GM18951 (cell line): Measurements from ENCODE around the gene GATAD2A.

ENCODE experiments used
- POLR2A ChIP-seq: IDR thresholded peaks from 4 replicates; pipeline ENCODE4 v1.6.1; 2011; ENCODE audit warnings: mild to moderate bottlenecking; ENCODE audit not compliant: insufficient read length, insufficient read depth; ENCODE audit errors: extremely low read depth
- in situ Hi-C: fragments of 300-500 bp; cut with MboI; formaldehyde crosslinking; loops from one replicate; pipeline ENCODE4 v1.12.0; 2022; ENCODE audit warnings: low sequenced_read_pairs, mixed read lengths, inconsistent platforms; ENCODE audit not compliant: unreplicated experiment

The GATAD2A gene

DNA sequence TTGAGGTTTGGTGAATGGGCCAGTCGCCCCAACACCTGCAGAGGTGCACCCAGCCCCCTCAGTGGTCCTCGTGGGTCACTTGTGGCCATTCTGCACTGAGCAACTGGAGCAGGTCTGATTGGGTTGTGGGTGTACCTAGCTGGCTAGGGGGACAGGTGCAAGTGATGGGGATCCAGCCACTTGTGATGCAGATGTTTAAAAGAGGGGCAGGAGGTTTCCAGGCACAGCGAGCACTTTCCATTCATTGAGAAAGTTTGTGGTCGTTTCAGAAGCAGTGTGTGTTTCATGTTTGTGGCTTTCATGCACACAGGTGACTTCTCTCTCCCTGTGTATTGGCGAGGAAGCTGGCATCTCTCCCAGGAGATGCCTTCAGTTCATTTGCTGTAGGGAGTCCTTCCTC, 75.2 kb downstream of the GATAD2A start:
- no peak for TF ChIP-seq POLR2A
- in situ Hi-C loops: loop anchor here (25.0 kb wide), 1 partner anchor 293 kb away; the partner anchor contains the start of genes BORCS8 and RFXANK

DNA sequence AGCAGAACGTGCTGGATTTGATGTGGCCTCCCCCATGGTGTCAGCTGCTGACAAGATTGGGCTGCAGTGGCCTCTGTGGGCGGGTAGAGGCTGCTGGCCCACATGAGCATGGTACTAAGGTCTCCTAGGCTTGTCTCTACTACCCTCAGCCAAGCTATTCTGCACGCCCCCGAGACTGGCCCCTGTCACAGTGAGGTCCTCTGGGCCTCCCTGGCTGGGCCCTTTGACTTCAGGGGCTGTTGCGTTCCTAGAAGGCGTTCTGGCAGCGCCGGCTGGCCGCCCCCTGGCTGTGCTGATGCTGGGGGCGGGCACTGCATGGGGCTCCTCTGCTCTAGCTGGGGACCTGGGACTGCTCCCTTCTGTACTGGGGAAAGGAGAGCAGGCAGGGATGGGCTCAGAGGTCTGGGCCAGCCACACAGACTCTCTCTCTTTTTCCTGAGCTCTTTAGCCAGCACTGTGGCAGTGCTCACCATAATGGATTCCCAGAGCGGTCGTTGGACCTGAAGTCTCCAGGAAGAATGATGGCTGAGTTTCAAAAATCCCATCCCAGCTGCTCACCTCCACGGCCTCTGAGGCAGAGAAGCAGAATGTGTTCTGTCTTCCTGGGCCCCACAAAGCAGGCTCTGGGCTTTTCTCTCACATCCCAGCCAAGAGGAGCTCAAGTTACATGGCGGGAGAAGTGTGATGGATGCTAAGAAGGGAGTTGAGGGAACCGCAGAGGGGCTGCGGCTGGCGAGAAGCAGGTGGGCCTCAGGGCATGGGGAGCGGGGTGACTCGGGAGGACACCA, 77.5 kb downstream of the GATAD2A start:
- in situ Hi-C loops: loop anchor here (25.0 kb wide), 1 partner anchor 296 kb away; the partner anchor contains the start of genes BORCS8 and RFXANK
- TF ChIP-seq POLR2A: no peak

DNA sequence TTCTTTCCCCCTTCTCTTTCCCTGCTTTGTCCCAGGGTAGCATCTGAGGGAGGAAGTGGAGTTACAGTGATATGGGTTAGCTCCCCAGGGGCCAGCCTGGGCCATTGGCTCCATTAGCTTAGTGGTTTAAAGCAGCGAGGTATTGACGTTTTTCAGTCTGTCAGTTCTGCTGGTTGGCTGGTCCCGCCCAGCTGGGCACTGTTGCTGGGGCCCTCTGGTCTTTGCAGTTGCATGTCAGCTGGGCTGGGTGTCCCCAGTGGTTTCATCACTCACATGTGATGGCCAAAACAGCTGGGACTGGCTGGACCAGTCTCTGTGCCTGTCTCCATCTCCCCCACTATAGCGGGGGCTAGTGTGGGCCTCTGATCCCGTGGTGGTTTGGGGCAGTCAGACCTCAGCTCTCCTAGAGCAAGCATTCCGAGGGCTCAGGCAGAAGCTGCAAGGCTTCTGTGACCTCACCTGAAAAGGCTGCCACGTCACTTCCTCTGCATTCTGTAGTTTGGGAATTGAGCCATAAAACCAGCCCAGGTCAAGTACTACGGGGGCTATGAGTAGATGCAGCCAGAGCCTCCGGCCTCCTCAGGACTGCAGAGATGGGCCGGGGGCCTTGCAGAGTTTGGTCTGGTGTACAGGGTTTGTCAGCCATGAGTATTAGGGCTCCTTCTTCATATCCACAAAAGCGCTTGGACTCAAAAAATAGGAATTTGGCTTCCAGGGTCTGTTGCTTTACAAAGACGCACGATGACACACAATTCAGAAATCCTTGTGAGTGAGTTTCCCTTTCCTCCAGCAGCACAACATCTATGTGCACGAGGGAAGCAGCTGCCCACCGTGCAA, 79.9 kb downstream of the GATAD2A start:
- no peak for TF ChIP-seq POLR2A
- in situ Hi-C loops: loop anchor here (25.0 kb wide), 1 partner anchor 298 kb away; the partner anchor contains the start of genes BORCS8 and RFXANK

DNA sequence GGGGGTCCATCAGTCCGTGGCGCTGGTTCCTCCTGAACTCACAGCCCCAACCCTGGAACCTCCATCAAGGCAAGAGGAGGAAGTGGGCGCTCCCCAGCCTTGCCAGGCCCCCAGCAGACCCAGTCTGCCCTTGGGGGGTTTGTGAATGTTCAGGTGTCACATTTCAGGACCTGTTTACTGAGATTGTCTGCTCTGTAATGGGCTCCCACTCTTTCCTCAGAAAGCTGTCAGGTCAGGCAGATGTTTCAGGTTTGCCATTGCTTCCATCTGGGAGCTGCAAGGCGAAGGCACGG, 80.5 kb downstream of the GATAD2A start:
- TF ChIP-seq POLR2A: no peak
- in situ Hi-C loops: loop anchor here (25.0 kb wide), 1 partner anchor 299 kb away; the partner anchor contains the start of genes BORCS8 and RFXANK

DNA sequence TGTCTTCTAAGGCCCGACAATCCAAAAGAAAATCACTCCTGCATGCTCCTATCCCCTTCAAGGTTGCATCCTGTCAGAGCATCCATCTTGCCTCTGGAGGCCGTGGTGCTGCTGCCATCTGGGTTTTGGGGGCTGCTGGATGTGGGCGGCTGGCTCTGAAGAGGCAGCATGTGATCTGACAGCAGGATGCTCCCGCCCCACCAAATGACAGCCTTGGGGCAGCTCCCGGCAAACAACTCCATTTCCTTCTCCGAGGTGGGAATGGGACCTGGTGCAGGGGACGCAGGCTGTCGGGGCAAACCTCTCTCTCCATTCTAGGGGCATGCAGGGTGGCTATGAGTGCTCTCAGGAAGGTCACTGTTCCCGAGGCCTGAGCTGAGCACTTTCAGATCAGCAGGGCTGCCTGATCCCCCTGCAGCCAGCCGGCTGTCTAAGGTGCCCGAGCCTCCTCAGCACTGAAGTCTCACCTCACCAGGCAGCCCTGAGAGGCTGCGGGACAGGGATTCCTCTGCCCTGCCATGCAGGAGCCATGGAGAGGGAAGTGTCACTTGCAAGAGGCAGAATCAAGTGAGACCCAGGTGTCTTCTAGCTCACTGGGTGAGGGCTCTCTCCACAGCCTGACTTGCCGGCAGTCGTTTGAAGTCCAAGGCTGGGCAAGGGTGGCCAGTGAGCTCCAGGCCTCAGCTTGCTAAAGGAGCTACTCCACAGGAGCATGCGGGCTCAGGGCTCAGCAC, 81.0 kb downstream of the GATAD2A start:
- in situ Hi-C loops: loop anchor here (25.0 kb wide), 1 partner anchor 299 kb away; the partner anchor contains the start of genes BORCS8 and RFXANK
- no peak for TF ChIP-seq POLR2A

DNA sequence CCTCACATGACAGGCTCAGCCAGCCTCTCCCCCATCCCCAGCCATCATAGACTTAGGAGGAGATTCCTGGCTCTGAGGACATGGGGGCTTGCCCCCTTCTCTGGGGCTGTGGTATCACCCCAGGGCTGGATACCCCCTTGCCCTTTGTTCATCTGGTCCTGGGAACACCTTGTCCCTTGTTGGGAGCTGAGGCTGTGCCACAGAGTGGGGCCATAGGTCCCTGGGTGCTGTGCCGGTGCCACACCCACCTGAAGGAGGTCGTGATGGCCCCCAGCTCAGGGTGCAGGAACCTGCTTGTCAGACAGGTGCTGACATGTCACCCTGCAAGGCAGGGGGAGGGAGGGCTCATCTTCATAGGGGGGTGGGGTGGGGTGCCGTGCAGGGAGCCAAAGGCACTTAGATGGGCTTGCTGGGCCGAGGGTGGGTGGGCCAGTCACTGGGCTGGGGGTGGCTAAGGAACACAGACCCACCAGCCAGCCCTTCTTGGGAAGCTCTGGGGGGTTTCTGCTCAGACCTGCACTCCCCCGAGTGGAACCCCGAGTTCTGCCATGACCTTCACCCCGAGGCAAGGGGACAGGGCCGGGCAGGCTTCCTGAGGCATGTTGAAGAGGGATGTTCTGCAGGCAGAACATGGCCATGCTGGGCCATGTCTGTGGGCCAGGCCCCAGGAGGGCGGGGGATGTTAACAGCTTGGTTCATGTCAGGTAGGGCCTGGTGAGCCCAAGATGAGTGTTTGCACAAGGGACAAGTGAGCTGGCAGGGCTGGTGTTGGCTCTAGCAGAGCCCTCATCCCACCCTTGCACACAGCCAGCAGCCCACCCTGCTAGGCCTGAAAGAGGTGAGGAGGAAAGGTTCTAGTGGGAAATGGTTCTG, 81.8 kb downstream of the GATAD2A start:
- TF ChIP-seq POLR2A: no peak
- in situ Hi-C loops: loop anchor here (25.0 kb wide), 1 partner anchor 300 kb away; the partner anchor contains the start of genes BORCS8 and RFXANK

DNA sequence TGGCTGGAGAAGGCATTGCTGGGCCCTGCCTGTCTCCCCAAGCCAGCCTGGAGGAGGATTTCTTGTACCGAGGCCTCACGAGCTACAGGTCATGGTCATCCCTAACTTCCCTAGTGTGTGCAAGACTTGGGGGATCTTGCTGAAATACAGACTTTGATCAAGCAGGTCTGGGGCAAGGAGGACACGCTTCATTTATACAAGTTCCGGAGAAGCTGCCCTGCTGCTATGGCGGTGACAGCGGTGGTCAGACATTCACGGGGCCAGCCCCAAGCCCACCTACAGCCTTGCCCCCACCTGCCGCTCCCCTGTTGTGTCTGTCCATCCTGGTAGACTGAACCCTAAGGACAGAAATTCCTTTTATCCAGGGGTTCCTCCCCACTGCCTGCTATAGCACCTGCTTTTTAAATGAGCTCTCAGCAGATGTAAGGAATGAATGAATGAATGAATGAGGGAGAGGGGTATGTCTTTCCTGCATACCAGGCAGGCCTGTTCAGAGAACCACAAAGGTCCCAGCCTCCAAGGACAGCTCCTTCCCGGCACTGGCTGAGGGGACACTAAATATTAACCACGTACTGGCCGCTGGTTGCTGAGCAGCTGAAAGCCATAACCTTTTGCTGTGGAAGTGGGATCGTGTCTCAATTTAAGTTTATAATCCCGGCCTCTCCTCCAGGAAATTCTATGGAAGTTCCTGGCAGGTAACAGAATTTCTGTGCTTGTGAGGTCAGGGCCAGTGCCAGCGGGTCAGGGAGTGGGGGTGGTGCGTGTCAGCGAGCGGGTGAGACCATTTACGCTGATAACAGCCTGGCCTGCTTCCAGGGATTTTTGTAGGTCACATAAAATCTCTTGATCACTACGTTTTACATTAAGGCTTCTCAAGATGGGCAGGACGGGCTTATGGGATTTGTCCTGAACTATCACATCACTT, 82.7 kb downstream of the GATAD2A start:
- TF ChIP-seq POLR2A: no peak
- in situ Hi-C loops: loop anchor here (25.0 kb wide), 1 partner anchor 301 kb away; the partner anchor contains the start of genes BORCS8 and RFXANK

DNA sequence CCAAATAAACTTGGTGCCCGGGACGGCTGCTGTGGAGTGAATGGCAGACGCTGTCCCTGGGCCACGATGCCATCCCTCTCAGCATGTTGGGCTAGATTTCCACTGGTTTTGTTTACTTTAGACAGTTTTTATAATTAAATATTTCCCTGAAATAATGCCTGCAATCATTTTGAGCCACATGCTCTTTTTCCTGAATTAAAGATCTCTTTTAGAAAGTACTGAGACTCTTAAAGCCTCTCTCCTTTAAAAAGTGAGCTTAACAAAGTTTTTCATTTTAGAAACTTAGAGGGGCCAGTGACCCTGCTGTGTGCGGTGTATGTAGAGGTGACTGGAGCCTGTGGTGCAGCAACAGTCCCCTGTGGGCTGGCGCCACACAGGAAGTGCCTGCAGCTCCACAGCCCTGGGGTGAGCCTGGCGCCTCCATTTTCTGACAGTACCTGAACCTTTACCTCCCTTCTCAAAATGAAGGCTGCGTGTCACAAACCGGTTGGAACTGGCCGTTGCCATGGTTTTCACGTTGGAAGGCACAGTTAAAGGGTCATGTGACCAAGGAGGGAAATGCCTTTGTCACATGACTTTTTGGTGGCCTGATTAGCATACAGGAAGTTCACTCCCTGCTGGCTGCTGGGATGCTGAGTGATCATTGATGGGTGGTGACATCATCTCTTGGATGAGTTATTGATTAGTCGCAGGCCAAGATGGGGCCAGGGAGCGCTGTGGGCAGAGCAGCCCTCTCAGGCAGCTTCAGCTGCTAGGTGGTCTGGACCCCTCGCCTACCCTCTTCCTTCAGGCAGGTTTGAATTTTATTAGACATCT, 83.6 kb downstream of the GATAD2A start:
- in situ Hi-C loops: loop anchor here (25.0 kb wide), 1 partner anchor 302 kb away; the partner anchor contains the start of genes BORCS8 and RFXANK

DNA sequence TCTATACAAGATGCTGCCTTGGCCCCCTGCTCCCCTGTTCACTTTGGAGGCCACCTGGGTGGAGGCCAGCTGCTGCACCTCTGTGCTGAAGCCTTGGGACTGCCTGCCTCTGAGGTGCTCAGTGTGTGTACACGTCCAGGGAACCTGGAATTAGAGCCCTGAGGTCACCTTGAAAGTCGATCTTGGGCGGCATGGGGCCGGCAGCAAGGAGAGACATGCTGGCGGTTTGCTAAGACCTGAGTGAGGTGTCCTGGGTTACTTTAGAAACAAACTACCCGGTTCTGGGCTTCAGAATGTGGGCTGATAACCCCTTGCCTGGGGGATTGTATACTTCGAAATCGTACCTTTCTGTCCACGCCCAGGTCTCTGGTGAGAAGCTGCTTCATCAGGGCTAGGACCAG, 84.3 kb downstream of the GATAD2A start:
- in situ Hi-C loops: loop anchor here (5.0 to 25.0 kb wide), 2 partner anchors 123 to 303 kb away; partner anchors contain the start of genes BORCS8 and RFXANK
- TF ChIP-seq POLR2A: no peak

More for the DNA sequence above, 83.6 kb downstream of the GATAD2A start:
- peak; percentile 30 for TF ChIP-seq POLR2A
